Ovary (tissue), 9 donors: Measurements from ENCODE around the gene LIPC. TPM values are rescaled to one million over a fixed set of nuclear protein-coding genes. Genes with fewer than 3 reads are reported as not detected.

Experiments
- DNase-seq, 5 donors: peaks; one replicate each; pipeline ENCODE4 v3.0.0-alpha.2; 2019 to 2020
- H3K27ac ChIP-seq, 2 donors: fragments of 200-600 bp; one replicate each; pipeline versions ENCODE4 v1.5.1 to v1.8.0; 2019 to 2022
- H3K27me3 ChIP-seq: fragments of 200-600 bp; one replicate; pipeline ENCODE4 v1.8.0; 2022
- H3K36me3 ChIP-seq: fragments of 200-600 bp; sonication (generic); one replicate; pipeline ENCODE4 v1.5.1; 2019
- H3K4me1 ChIP-seq: one replicate; pipeline ENCODE4 v1.8.1; 2013; ENCODE audit warnings: mild to moderate bottlenecking, moderate library complexity; ENCODE audit not compliant: insufficient read depth
- H3K4me3 ChIP-seq: fragments of 200-600 bp; sonication (generic); one replicate; pipeline ENCODE4 v1.5.1; 2017
- H3K9me3 ChIP-seq, 2 donors: fragments of 200-600 bp in 1 of 2; sonication (generic) in 1 of 2; one replicate each; pipeline versions ENCODE4 v1.5.1 to v1.8.1; 2013 to 2019; ENCODE audit warnings: mild to moderate bottlenecking in 1 of 2, moderate library complexity in 1 of 2
- CTCF ChIP-seq, 3 donors: fragments of 450-650 bp in 2 of 3; fragments of 200-600 bp in 1 of 3; IDR thresholded peaks; one replicate each; pipeline versions ENCODE4 v1.5.1 to v1.8.0; 2016 to 2022; ENCODE audit warnings: antibody characterized with exemption in 3 of 3, mild to moderate bottlenecking in 1 of 3
- EP300 ChIP-seq: sonication (generic); formaldehyde crosslinking; IDR thresholded peaks from one replicate; pipeline ENCODE4 v1.6.1; 2017; ENCODE audit warnings: antibody characterized with exemption
- POLR2A ChIP-seq: fragments of 450-650 bp; IDR thresholded peaks from one replicate; pipeline ENCODE4 v1.6.1; 2017; ENCODE audit warnings: antibody characterized with exemption, mild to moderate bottlenecking, moderate library complexity
- WGBS, 3 donors: extraction: QIAGEN DNeasy Blood & Tissue Kit in 1 of 3; methylation state at CpG; one replicate each; pipeline versions ENCODE4 v1.1.5 to v1.1.7; 2013 to 2017; 5-methylcytosine and 5-hydroxymethylcytosine counted together
- intact Hi-C, 4 donors: fragments of 100-400 bp; cut with DNase I; formaldehyde crosslinking; loops; one replicate each; pipeline versions ENCODE4 v1.11.0 to v1.15.1; 2022 to 2023
- polyA plus RNA-seq, 2 donors: library from polyadenylated mRNA; stranded (reverse); fragments of 200-250 nt in 1 of 2; fragments of 350-450 nt in 1 of 2; fragmentation: Illumina TruSeq in 1 of 2; extraction: RNeasy Lipid Tissue Mini Kit (QIAGEN cat#74804) in 1 of 2; gene quantifications; one replicate each; pipeline ENCODE4 v1.2.3, GENCODE V29; 2013 to 2014
- total RNA-seq, 7 donors: library from RNA; depleted of rRNA in 2 of 7; stranded (reverse); fragments of >200 nt in 2 of 7; fragmentation: NEBNext Ultra II Directional in 3 of 7; extraction: Animal tissue kit (Norgen Biotek cat#: 25700) in 3 of 7; gene quantifications; one replicate each; pipeline versions ENCODE4 v1.1.0 to v1.2.4, GENCODE V29; 2016 to 2023
- donor health status: DM: no; HTN: no; CAD: no; lungs with moderate emphysema.
- donor health status: DM: no; HTN: no; CAD: no.
- donor health status: Bipolar disorder and iron deficiency.
- donor health status: DM: yes; HTN: yes; CAD: no.
- donor health status: DM: no; HTN: no; CAD: no.
- donor health status: DM: yes; HTN: yes; CAD: no.

The LIPC gene
- total and polyA plus RNA-seq, 9 donors, result 0.28 to 1.1 (median 0.72) TPM

GRCh38 chr15:58451826-58452225 lies 20.0 kb downstream of the LIPC start:
- Histone ChIP-seq H3K36me3 (no peaks in the 10 kb centered on the region), H3K27ac (no peak overlapping the region), H3K27me3 (no peaks in the 10 kb centered on the region), H3K9me3 (no peaks in the 10 kb centered on the region), H3K4me1 (no peaks in the 10 kb centered on the region), H3K4me3 (no peak overlapping the region)
- TF ChIP-seq POLR2A (no peak), CTCF (IDR thresholded peaks at IDR 0.05) (no peak)
- DNase-seq, result no peak
- intact Hi-C loops, result no loop called here
- WGBS, 3 donors, result 90 to 91% (median 90%) methylated on average over 6 of the region's 6 CpGs

- intact Hi-C loops, result no loop called here
- Histone ChIP-seq H3K4me3 (no peak overlapping the region), H3K36me3 (no peaks in the 10 kb centered on the region), H3K9me3 (no peaks in the 10 kb centered on the region), H3K27ac (no peak overlapping the region), H3K27me3 (no peaks in the 10 kb centered on the region), H3K4me1 (no peaks in the 10 kb centered on the region)
- TF ChIP-seq EP300, result no peak
- no peak for TF ChIP-seq POLR2A
- TF ChIP-seq CTCF (IDR thresholded peaks at IDR 0.05), result no peak
- DNase-seq, result no peak
- WGBS, 3 donors, result 88 to 91% (median 89%) methylated on average over 4 of the region's 4 CpGs
These were observed 21.0 kb downstream of the LIPC start for GRCh38 chr15:58452775-58453174.

- Histone ChIP-seq H3K4me1 (no peaks in the 10 kb centered on the region), H3K9me3 (no peaks in the 10 kb centered on the region), H3K27ac (no peak overlapping the region), H3K36me3 (no peaks in the 10 kb centered on the region), H3K27me3 (no peaks in the 10 kb centered on the region), H3K4me3 (no peak overlapping the region)
- 70 to 86% (median 75%) methylated on average over 5 of the region's 5 CpGs for WGBS, 3 donors
- DNase-seq, result no peak
- TF ChIP-seq POLR2A (no peak), EP300 (no peak), CTCF (IDR thresholded peaks at IDR 0.05) (no peak)
- intact Hi-C loops, result no loop called here
These were observed 22.4 kb downstream of the LIPC start for GRCh38 chr15:58453931-58454793.

GRCh38 chr15:58454950-58455401 lies 23.2 kb downstream of the LIPC start:
- Histone ChIP-seq H3K4me1 (no peaks in the 10 kb centered on the region), H3K27me3 (no peaks in the 10 kb centered on the region), H3K27ac (no peak overlapping the region), H3K9me3 (no peaks in the 10 kb centered on the region), H3K4me3 (no peak overlapping the region), H3K36me3 (no peaks in the 10 kb centered on the region)
- WGBS, 3 donors, result 91 to 95% (median 95%) methylated on average over 3 of the region's 3 CpGs
- TF ChIP-seq EP300, result no peak
- no peak for TF ChIP-seq CTCF (IDR thresholded peaks at IDR 0.05)
- no peak for TF ChIP-seq POLR2A
- intact Hi-C loops, result no loop called here
- no peak for DNase-seq
